Uterus (tissue), 2 donors: Measurements from ENCODE around the gene ASPHD2.

Experiments used
- CTCF ChIP-seq, 4 experiments: fragments of 200-600 bp in 2 of 4; fragments of 450-650 bp in 2 of 4; sonication (generic) in 2 of 4; IDR thresholded peaks; one replicate each; pipeline ENCODE4 v1.5.1; 2016 to 2019; ENCODE audit warnings: antibody characterized with exemption in 4 of 4, mild to moderate bottlenecking in 2 of 4, moderate library complexity in 1 of 4
- POLR2A ChIP-seq, 2 donors: fragments of 450-650 bp; IDR thresholded peaks; one replicate each; pipeline ENCODE4 v1.6.1; 2016; ENCODE audit warnings: antibody characterized with exemption in 2 of 2, mild to moderate bottlenecking in 1 of 2, moderate library complexity in 1 of 2

- TF ChIP-seq CTCF (IDR thresholded peaks at IDR 0.05): no peak
- TF ChIP-seq POLR2A (IDR thresholded peaks at IDR 0.05): no peak
Measured at GRCh38 chr22:26464312-26464711, 35.3 kb downstream of the ASPHD2 start.
